ENCODE measurements around the gene CP.

DNA sequence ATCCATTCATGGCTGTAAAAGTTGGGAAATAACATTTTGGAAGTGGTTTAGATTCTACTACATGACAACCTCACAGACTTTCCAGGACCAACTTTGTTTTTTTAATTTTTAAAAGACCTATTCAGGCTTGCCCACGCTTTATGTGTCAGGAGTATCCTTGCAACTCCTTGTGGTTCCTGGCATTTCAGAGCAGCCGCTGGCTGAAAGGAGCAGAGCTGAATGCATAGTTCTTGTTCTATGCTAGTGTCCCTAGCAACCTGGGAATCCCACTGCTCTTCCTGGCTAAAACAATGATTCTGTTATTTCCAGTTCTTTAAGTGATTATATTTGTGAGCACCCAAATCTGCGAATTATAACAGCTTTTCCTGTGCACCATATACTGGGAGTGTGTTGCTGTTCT lies 34.9 kb downstream of the CP start:
- TF ChIP-seq, protein P1, sequence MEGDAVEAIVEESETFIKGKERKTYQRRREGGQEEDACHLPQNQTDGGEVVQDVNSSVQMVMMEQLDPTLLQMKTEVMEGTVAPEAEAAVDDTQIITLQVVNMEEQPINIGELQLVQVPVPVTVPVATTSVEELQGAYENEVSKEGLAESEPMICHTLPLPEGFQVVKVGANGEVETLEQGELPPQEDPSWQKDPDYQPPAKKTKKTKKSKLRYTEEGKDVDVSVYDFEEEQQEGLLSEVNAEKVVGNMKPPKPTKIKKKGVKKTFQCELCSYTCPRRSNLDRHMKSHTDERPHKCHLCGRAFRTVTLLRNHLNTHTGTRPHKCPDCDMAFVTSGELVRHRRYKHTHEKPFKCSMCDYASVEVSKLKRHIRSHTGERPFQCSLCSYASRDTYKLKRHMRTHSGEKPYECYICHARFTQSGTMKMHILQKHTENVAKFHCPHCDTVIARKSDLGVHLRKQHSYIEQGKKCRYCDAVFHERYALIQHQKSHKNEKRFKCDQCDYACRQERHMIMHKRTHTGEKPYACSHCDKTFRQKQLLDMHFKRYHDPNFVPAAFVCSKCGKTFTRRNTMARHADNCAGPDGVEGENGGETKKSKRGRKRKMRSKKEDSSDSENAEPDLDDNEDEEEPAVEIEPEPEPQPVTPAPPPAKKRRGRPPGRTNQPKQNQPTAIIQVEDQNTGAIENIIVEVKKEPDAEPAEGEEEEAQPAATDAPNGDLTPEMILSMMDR (IDR thresholded peaks at IDR 0.05), result no peak
- no peak for TF ChIP-seq POLR2A (IDR thresholded peaks at IDR 0.05)

All from thyroid gland (tissue), 4 donors.